ENCODE measurements around the gene PTPRN2.

Gene PTPRN2

DNA sequence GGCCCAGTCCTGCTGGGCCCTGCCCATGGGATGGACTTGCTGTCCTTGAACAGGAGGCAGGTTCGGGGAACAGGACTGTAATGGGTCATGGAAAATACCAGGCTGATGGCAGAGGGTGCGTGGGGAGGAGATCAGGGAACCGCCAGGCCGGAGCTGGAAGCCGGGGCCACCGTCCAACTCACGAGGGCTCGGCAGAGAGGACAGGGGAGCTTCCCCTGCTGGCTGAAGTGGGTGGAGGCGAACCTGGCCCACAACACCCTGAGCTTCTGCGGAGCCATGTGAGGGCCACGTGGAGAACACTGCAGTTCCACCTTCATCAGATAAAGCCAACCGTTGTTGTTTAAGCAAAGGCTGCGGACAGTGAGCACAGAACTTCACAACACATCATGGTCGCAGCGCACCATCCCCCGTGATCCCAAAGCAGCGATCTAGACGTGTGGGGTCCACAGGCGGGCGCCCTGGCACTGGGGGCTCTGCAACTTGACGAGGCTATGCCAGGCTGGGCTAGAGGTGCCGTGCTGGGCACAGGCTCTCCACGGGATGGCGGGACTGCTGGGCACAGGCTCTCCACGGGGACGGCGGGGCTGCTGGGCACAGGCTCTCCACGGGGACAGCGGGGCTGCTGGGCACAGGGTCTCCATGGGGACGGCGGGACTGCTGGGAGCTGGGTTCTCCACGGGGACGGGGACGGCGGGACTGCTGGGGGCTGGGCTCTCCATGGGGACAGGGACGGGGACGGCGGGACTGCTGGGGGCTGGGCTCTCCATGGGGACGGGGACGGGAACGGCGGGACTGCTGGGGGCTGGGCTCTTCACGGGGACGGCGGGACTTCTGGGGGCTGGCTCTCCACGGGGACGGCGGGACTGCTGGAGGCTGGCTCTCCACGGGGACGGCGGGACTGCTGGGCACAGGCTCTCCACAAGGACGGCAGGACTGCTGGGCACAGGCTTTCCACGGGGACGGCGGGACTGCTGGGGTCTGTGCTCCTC is 777.5 kb downstream of the PTPRN2 start:
- no peak for DNase-seq

DNA sequence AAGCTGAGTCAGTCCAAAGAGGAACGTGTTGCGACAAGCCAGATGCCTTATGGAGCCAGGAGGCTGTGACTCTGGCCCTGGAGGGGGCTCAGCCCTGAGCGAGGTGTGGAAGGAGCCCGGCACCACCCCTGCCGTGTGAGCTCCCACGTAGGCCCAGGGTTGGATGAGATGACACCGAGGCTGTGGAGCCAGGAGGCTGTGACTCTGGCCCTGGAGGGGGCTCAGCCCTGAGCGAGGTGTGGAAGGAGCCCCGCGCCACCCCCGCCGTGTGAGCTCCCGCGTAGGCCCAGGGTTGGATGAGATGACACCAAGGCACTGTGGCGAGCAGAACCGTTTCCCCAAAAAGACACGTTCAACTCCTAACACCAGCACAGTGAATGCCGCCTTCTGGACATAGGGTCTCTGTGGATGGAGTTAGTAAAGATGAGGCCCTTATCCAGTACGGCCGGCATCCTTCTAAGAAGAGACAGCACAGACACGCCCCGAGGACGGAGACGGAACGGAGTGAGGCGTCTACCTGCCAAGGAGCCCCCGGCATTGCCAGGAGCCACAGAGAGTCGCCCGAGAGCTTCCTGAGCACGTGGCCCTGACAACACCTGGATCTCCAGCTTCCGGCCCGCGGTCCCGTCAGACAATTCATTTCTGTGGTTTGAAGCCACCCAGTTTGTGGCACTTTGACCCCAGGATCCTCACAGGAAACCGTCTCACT is 778.3 kb downstream of the PTPRN2 start:
- DNase-seq: no peak

DNA sequence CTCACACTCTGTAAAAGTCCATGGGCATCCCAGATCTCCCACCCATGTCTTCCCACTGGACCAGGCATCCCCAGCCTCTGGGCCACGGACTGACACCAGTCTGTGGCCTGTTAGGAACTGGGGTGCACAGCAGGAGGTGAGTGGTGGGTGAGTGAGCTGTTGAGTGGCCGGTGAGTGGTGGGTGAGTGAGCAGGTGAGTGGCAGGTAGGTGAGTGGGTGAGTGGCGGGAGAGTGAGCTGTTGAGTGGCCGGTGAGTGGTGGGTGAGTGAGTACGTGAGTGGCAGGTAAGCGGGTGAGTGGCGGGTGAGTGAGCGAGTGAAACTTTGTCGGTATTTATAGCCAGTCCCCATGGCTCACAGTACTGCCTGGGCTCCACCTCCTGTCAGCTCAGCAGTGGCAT is 779.6 kb downstream of the PTPRN2 start:
- no peak for DNase-seq

DNA sequence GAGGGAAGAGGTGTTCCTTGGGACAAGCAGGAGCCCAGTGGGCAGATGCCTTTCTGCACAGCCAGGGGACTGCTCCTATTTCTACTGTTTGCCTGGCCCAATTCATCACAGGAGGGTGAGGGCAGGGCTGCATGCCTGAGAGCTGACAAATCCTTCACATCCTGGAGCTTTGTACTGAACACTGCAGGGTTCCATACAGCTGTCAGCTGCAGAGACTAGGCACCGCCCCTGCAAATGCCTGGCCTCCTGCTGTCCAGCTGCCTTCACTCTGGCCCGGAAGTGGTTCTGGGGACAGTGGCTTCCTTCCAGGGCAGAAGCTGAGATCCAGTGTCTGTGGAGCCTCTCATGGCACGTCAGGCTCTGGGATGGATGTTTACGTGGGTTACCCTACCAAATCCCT is 780.1 kb downstream of the PTPRN2 start:
- DNase-seq: no peak

GRCh38 chr7:157806711-157807110 is 780.9 kb downstream of the PTPRN2 start:
- DNase-seq: no peak

GRCh38 chr7:157805713-157806112 is 781.9 kb downstream of the PTPRN2 start:
- DNase-seq: no peak

- no peak for DNase-seq
Measured at GRCh38 chr7:157803906-157804305, 783.7 kb downstream of the PTPRN2 start.

DNA sequence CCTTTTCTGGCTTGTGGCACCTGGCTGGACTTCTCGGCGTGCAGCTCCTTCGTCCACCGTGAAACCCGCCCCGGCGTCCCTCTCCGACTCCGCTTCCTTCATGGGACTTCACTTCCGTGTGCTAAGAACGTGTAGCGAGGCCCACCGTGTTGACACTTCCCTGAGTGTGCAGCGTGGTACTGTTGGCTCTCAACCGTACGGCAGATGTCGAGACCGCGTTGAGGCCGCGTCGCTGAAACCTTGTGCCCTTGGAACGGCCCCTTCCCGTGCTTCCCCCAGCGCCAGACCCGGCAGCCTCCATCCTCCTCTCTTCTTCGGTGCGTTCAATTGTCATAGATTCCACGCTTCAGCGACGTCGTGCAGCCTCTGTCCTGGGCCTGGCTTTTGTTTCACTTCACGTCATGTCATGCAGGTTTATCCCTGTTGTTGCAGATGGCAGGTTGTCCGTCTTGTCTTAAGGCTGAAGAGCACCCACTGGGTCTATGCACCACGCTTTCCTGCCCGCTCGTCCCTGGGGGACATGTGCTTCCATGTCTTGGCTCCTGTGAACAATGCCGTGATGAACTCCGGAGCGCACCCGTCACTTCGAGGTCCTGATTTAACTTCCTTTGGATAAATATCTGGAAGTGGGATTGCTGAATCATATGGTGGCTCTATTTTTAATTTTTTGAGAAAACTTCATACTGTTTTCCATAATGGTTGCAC is 785.5 kb downstream of the PTPRN2 start:
- DNase-seq: no peak

- no peak for DNase-seq
Measured at GRCh38 chr7:157801113-157801512, 786.5 kb downstream of the PTPRN2 start.

- DNase-seq: no peak
Measured at GRCh38 chr7:157800281-157800680, 787.3 kb downstream of the PTPRN2 start.

- DNase-seq: no peak
Measured at GRCh38 chr7:157799076-157799685, 788.4 kb downstream of the PTPRN2 start.

GRCh38 chr7:157797361-157797760 is 790.3 kb downstream of the PTPRN2 start:
- DNase-seq: no peak

DNA sequence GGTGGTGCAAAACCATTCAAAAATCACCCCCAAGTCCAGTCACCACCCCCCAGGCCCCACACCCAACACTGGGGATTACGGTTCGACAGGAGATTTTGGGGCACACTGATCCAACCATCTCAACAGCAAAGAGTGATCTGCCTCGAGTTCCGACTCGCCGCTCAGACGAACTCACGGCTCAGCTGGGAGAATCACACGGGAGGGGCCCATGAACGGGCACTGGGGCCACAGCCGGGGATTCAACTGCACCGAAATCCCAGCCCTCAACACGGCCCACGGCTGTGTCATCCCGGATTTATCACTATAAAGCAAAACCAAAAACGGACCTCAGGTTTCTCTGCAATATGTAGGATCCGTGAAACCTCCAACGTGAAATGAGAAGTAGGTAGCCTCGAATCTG is 790.8 kb downstream of the PTPRN2 start:
- DNase-seq: no peak

DNA sequence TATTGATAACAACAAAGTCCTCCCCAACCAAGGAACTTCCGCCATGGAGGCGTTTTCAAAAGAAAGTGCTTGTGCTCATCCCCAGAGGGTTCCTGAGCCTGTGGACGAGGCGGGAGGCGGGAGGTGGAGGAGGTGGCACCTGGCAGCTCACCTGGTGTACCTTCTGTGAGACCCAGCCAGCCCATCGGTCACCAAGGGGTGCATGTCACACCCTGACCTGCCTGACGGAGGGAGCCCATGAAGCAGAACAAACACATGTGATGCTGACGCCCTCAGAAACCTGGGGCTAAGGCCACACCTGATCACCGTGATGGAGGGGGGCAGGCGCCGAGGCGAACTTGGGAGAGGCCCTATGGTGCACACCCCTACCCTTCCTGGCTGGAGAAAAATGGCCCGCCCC is 792.0 kb downstream of the PTPRN2 start:
- no peak for DNase-seq

DNA sequence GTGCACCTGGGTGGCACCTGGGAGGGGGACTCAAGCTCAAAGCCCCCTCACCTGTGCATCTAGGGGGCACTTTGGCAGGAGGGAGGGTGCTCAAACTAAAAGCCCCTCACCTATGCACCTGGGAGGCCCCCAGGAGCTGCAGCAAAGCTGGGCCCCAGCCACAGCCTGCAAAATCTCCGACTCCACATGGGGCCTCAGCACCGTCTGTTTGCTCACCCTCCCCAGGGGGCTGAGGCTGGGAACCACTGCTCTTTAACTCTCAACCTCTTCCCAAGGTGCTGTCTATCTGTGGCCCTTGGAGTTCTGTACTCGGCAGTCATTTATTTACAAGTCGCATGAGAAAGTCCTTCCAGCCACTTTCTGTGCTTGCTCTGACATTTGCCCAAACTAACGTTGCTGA is 792.4 kb downstream of the PTPRN2 start:
- DNase-seq: no peak

DNA sequence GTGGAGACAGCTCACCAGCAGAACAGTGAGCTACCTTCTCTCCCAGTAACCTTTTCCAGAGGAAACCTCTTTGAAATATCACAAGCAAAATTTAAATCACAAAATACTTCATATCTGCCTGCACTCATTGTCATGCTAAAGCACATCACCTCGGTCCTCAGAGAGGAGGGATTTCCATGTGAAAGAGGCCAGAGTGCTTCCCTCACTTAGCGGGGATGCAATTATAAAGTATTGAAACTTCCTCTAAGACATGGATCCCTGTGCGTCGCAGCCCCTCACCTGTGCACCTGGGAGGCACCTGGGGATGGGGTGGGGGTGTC is 792.9 kb downstream of the PTPRN2 start:
- DNase-seq: no peak

DNA sequence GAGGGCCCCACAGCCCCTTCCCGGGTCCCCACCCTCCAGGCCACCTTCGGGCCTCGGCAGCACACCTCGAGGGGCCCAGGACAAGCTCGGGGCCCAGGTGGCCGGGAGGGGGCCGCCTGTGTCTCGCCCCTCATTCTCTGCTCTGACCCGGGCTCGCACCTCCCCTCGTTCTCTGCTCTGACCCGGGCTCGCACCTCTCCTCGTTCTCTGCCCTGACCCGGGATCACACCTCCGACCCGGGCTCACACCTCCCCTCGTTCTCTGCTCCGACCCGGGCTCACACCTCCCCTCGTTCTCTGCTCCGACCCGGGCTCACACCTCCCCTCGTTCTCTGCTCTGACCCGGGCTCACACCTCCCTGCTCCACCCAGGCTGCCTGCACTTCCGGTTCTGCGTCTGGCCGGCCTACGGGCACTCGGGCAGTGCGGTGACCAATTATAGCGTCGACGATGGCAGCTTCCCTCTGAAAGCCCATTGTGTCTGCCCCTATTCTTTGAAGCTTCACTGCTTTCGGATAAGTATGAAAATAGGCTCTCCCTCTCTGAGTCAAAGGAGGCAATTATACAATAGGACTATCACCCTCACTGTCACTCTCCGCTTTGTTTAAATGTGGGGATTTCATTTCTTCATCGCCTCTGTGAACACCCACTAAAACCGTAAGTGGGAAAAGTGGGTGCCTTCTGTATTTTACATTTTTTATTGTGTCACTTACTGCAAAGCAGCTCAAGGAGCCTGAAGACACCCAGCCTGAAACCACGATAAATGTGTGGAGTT is 793.5 kb downstream of the PTPRN2 start:
- no peak for DNase-seq

DNA sequence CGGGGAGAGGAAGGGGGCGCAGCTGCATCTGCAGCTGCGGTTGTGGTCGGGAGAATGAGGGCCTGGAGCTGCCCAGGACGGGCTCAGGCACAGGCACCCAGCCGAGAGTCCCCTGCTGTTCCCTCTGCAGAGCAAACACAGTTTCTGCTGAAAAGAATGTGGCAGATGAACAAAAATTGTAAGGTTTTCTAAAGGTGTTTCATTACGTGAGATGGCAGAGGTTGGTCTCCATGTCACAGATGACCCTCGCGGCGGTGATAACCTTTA is 794.6 kb downstream of the PTPRN2 start:
- no peak for DNase-seq

GRCh38 chr7:157792241-157793086 is 795.2 kb downstream of the PTPRN2 start:
- no peak for DNase-seq

GRCh38 chr7:157791666-157792065 is 796.0 kb downstream of the PTPRN2 start:
- no peak for DNase-seq

DNA sequence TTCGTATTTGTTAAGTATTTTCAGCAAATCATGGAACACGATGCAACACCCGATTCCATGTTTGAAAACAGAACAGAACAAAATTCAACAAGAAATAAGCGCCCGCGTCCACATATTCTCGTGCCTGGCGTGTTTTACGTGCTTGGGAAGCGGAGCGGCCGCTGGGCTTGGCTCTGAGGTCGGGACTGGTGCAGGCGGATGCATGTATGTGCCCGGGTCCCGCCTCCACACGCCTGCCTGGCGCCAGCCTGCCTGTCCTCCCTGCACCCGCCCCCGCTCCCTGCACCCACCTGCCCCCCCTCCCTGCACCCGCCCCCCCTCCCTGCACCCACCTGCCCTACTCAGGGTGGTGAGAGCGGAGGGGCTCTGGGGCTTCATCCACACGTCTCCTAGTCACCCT is 796.4 kb downstream of the PTPRN2 start:
- no peak for DNase-seq

Data from right kidney (tissue), 1 donor.